Activated B cell treated with CpG ODN at 0.5 μM for 24 hours (primary cell): Measurements from ENCODE around the gene PLA2G3. TPM values are rescaled to one million over a fixed set of nuclear protein-coding genes. Genes with fewer than 3 reads are reported as not detected.
"Not testable (repeated sequence)": the region's sequence is repeated elsewhere in the genome, so short reads cannot be mapped to it uniquely, and the experiment has no call there.

Experiments used
- ATAC-seq: fragments of 200-7000 bp; cut with Tn5 transposase; one replicate; pipeline ENCODE4 v1.10.0; 2021; ENCODE audit warnings: low read depth, mild to moderate bottlenecking, moderate library complexity
- CTCF ChIA-PET: fragments of 350-600 bp; sonication (Branson Sonifier 250); formaldehyde crosslinking; loops from one replicate; lab custom pipeline; 2021; ENCODE audit warnings: antibody characterized with exemption; lab: Charles Lee
- POLR2A ChIA-PET: fragments of 350-600 bp; sonication (Branson Sonifier 250); formaldehyde crosslinking; loops from one replicate; lab custom pipeline; 2021; ENCODE audit warnings: antibody characterized with exemption; lab: Charles Lee
- DNase-seq: peaks from one replicate; pipeline ENCODE4 v3.0.0; 2022
- H3K27ac Mint-ChIP-seq: one replicate; pipeline ENCODE4 v1.8.0; 2020; ENCODE audit warnings: mixed read lengths
- H3K27me3 Mint-ChIP-seq: one replicate; pipeline ENCODE4 v1.8.0; 2021; ENCODE audit warnings: mixed read lengths
- H3K36me3 Mint-ChIP-seq: one replicate; pipeline ENCODE4 v1.8.0; 2021; ENCODE audit warnings: low read depth, mixed read lengths
- H3K4me1 Mint-ChIP-seq: one replicate; pipeline ENCODE4 v1.8.0; 2021; ENCODE audit warnings: mixed read lengths
- H3K4me3 Mint-ChIP-seq: one replicate; pipeline ENCODE4 v1.8.0; 2020; ENCODE audit warnings: mild to moderate bottlenecking, mixed read lengths
- H3K9me3 Mint-ChIP-seq: one replicate; pipeline ENCODE4 v1.8.0; 2020; ENCODE audit warnings: mixed read lengths
- CTCF ChIP-seq: fragments of 200-600 bp; IDR thresholded peaks from one replicate; pipeline ENCODE4 v1.8.0; 2022; ENCODE audit warnings: antibody characterized with exemption, mild to moderate bottlenecking
- intact Hi-C: fragments of 100-400 bp; cut with micrococcal nuclease; formaldehyde crosslinking; loops from one replicate; pipeline ENCODE4 v1.15.1; 2024
- total RNA-seq: library from RNA; stranded (reverse); gene quantifications from 2 replicates; pipeline ENCODE4 v1.2.3, GENCODE V29; 2022

PLA2G3 gene
- total RNA-seq, 1 donor from 2014 or later: not detected

GRCh38 chr22:31118046-31118820 is 22.1 kb downstream of the PLA2G3 start:
- Mint-ChIP-seq H3K4me1 (no peaks in the 10 kb centered on the region), H3K27me3 (no peaks in the 10 kb centered on the region), H3K9me3 (no peaks in the 10 kb centered on the region), H3K36me3 (no peaks in the 10 kb centered on the region), H3K27ac (no peak overlapping the region), H3K4me3 (no peak overlapping the region)
- ChIA-PET CTCF (no interaction called here), POLR2A (no interaction called here)
- ATAC-seq (no peak), DNase-seq (no peak)
- TF ChIP-seq CTCF: no peak
- intact Hi-C loops: no loop called here

- POLR2A ChIA-PET, intact Hi-C loops, H3K9me3 Mint-ChIP-seq, H3K27me3 Mint-ChIP-seq, ATAC-seq, DNase-seq, H3K4me3 Mint-ChIP-seq, H3K4me1 Mint-ChIP-seq, H3K27ac Mint-ChIP-seq, H3K36me3 Mint-ChIP-seq: not testable (repeated sequence)
- CTCF ChIA-PET: interaction anchor here (0.6 kb wide), 1 partner anchor 120 kb away, joined by 3 read pairs; no protein-coding TSS in a partner anchor
Observed at GRCh38 chr22:31112547-31113091, 27.7 kb downstream of the PLA2G3 start.

- ATAC-seq: peak; percentile 23
- CTCF ChIA-PET: interaction anchor here (0.5 to 2.5 kb wide), 6 partner anchors 8 to 1104 kb away, joined by 3 to 15 read pairs (median 4); no protein-coding TSS in a partner anchor
- Mint-ChIP-seq H3K27ac (peak overlapping the region; percentile 80), H3K36me3 (no peaks in the 10 kb centered on the region), H3K4me1 (peaks cover 23% of the 10 kb centered on the region), H3K27me3 (no peaks in the 10 kb centered on the region), H3K9me3 (peaks cover 1% of the 10 kb centered on the region), H3K4me3 (peak overlapping the region; percentile 93)
- intact Hi-C loops: loop anchor here (1.0 to 5.0 kb wide), 8 partner anchors 24 to 516 kb away; partner anchors contain the start of genes LIMK2, PES1 and PIK3IP1
- no peak for TF ChIP-seq CTCF
- DNase-seq: no peak
- POLR2A ChIA-PET: interaction anchor here (0.6 to 1.5 kb wide), 8 partner anchors 16 to 239 kb away, joined by 3 to 10 read pairs (median 4); partner anchors contain the start of genes MORC2, PATZ1 and TUG1
Observed at GRCh38 chr22:31107894-31108218, 32.5 kb downstream of the PLA2G3 start.

GRCh38 chr22:31107178-31107893 is 33.0 kb downstream of the PLA2G3 start, which contains the start of gene SELENOM:
TSS of gene SELENOM (minus strand) at chr22:31107568. CDS start at chr22:31107505, 63 bp downstream.
- no peaks in the 10 kb centered on the region for H3K27me3 Mint-ChIP-seq
- peaks cover 23% of the 10 kb centered on the region for H3K4me1 Mint-ChIP-seq
- H3K36me3 Mint-ChIP-seq: no peaks in the 10 kb centered on the region
- H3K27ac Mint-ChIP-seq: peak within 1 kb of the TSS; percentile 80
- ChIA-PET CTCF (interaction anchor here (0.8 to 2.5 kb wide), 5 partner anchors 8 to 166 kb away, joined by 3 to 15 read pairs (median 5); partner anchors contain the start of gene RNF185), POLR2A (interaction anchor here (0.7 to 1.5 kb wide), 7 partner anchors 20 to 239 kb away, joined by 3 to 10 read pairs (median 4); partner anchors contain the start of genes MORC2, PATZ1, RNF185 and TUG1)
- DNase-seq: peak; percentile 76
- intact Hi-C loops: loop anchor here (1.0 to 5.0 kb wide), 8 partner anchors 23 to 515 kb away; partner anchors contain the start of genes LIMK2, PES1 and PIK3IP1
- ATAC-seq: peak; percentile 97
- peak within 1 kb of the TSS; percentile 93 for H3K4me3 Mint-ChIP-seq
- TF ChIP-seq CTCF: no peak
- no peaks in the 10 kb centered on the region for H3K9me3 Mint-ChIP-seq

- Mint-ChIP-seq H3K9me3 (no peaks in the 10 kb centered on the region), H3K27ac (no peak overlapping the region), H3K4me1 (peaks cover 23% of the 10 kb centered on the region), H3K27me3 (no peaks in the 10 kb centered on the region), H3K4me3 (peak overlapping the region; percentile 93), H3K36me3 (no peaks in the 10 kb centered on the region)
- TF ChIP-seq CTCF: no peak
- ATAC-seq (no peak), DNase-seq (no peak)
- intact Hi-C loops: loop anchor here (1.0 to 5.0 kb wide), 8 partner anchors 22 to 514 kb away; partner anchors contain the start of genes LIMK2, PES1 and PIK3IP1
- CTCF ChIA-PET: interaction anchor here (0.8 to 2.5 kb wide), 3 partner anchors 17 to 53 kb away, joined by 3 to 15 read pairs (median 8); partner anchors contain the start of gene RNF185
- POLR2A ChIA-PET: interaction anchor here (1.1 to 1.5 kb wide), 4 partner anchors 22 to 240 kb away, joined by 4 to 10 read pairs (median 6); partner anchors contain the start of genes MORC2, PATZ1 and TUG1
Observed at GRCh38 chr22:31106731-31107177, 33.6 kb downstream of the PLA2G3 start.
